A673 (cell line): Measurements from ENCODE around the gene BTBD7. TPM values are rescaled to one million over a fixed set of nuclear protein-coding genes. Genes with fewer than 3 reads are reported as not detected.

Source experiments
- BruUV-seq: library from RNA; stranded (reverse); fragments of 400-500 nt; replicated peaks from 2 replicates; lab custom pipeline; 2021; lab: Mats Ljungman, UMichigan
- CTCF ChIA-PET: fragments of 300-600 bp; sonication (Branson Sonifier 250); formaldehyde crosslinking; loops from one replicate; lab custom pipeline; 2022; ENCODE audit warnings: antibody characterized with exemption; lab: Charles Lee
- POLR2A ChIA-PET: fragments of 300-600 bp; sonication (Branson Sonifier 250); formaldehyde crosslinking; loops from one replicate; lab custom pipeline; 2022; ENCODE audit warnings: antibody characterized with exemption; ENCODE audit not compliant: low non-redundant PET; lab: Charles Lee
- DNase-seq: peaks from one replicate; pipeline ENCODE4 v3.0.0-alpha.2; 2015; ENCODE audit warnings: low spot score
- H3K27ac ChIP-seq: fragments of 200-600 bp; sonication (generic); 2 replicates; pipeline ENCODE4 v1.5.1; 2016; ENCODE audit warnings: mixed run types, low read depth, mild to moderate bottlenecking, mixed read lengths, antibody characterized with exemption, low read length; ENCODE audit not compliant: poor library complexity, severe bottlenecking
- H3K27me3 ChIP-seq: fragments of 200-600 bp; sonication (generic); replicated peaks from 2 replicates; pipeline ENCODE4 v1.6.1; 2017; ENCODE audit warnings: mixed run types, low read depth, mild to moderate bottlenecking, mixed read lengths, antibody characterized with exemption, low read length; ENCODE audit not compliant: insufficient read depth, poor library complexity
- H3K36me3 ChIP-seq: fragments of 200-600 bp; sonication (generic); 2 replicates; pipeline ENCODE4 v1.6.1; 2016; ENCODE audit warnings: mixed run types, mild to moderate bottlenecking, mixed read lengths, antibody characterized with exemption, low read length; ENCODE audit not compliant: insufficient read depth, poor library complexity, severe bottlenecking
- H3K4me1 ChIP-seq: fragments of 200-600 bp; sonication (generic); 2 replicates; pipeline ENCODE4 v1.6.1; 2017; ENCODE audit warnings: mixed run types, mild to moderate bottlenecking, mixed read lengths, antibody characterized with exemption, low read length; ENCODE audit not compliant: insufficient read depth, poor library complexity, severe bottlenecking
- H3K4me3 ChIP-seq: fragments of 200-600 bp; sonication (generic); 2 replicates; pipeline ENCODE4 v1.5.1; 2016; ENCODE audit warnings: low read depth, mixed run types, mild to moderate bottlenecking, mixed read lengths, low read length; ENCODE audit not compliant: poor library complexity, severe bottlenecking
- H3K9me3 ChIP-seq: fragments of 200-600 bp; sonication (generic); 2 replicates; pipeline ENCODE4 v1.6.1; 2016; ENCODE audit warnings: mixed run types, low read depth, mild to moderate bottlenecking, mixed read lengths, antibody characterized with exemption, low read length; ENCODE audit not compliant: poor library complexity, severe bottlenecking
- CTCF ChIP-seq: fragments of 300-800, 200-600 bp; sonication (generic); conservative IDR thresholded peaks from 2 replicates; pipeline ENCODE4 v1.5.1; 2017; ENCODE audit warnings: low read depth, mild to moderate bottlenecking, antibody characterized with exemption, low read length, moderate library complexity, mixed read lengths
- EZH2 ChIP-seq: fragments of 200-600 bp; sonication (generic); IDR thresholded peaks from 2 replicates; pipeline ENCODE4 v1.6.1; 2017; ENCODE audit warnings: borderline replicate concordance, low read depth, mild to moderate bottlenecking, mixed read lengths, antibody characterized with exemption, low read length; ENCODE audit not compliant: poor library complexity, severe bottlenecking
- intact Hi-C: fragments of 100-400 bp; cut with micrococcal nuclease; formaldehyde crosslinking; loops from one replicate; pipeline ENCODE4 v1.10.0; 2022; ENCODE audit not compliant: unreplicated experiment
- total RNA-seq: library from RNA; stranded (reverse); gene quantifications from 2 replicates; pipeline ENCODE4 v1.2.3, GENCODE V29; 2021

BTBD7 gene
- total RNA-seq, 1 experiment from 2014 or later, result 60.9 TPM

DNA sequence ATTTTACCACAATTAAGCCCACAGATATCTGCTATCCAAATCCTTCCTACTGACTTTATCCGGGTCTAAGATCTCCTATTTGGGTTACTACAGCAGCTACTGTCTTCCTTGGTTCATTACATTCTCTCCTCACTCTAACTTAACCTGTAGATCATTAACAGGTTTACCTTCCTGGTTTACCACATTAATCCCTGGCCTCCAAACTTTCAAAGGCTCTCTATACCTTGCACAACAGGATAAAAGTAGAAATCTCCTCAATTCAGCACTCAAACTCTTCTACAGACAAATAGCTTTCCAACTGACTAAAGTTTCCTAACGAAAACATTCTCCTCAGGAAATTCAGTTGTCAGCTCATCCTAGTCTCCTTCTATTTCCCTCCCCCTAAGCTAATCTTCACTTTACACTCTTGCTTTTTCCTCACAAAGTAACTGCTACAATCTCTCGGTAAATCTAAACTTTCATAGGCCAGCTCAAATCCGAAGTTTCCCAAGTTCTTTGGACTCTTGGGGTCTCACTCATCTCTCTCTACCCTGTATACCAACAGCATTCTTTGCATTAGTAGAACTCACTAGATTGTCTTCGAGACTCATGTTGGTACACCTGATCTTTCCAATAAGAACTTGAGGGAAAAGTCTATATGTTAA, 2.7 kb downstream of the BTBD7 start:
- Histone ChIP-seq H3K4me3 (no peak overlapping the region), H3K36me3 (no peaks in the 10 kb centered on the region), H3K4me1 (peaks cover 7% of the 10 kb centered on the region), H3K9me3 (no peaks in the 10 kb centered on the region), H3K27ac (no peak overlapping the region), H3K27me3 (no peaks in the 10 kb centered on the region)
- TF ChIP-seq CTCF (no peak), EZH2 (no peak)
- BruUV-seq, result TSS peak; percentile 17
- CTCF ChIA-PET, result no interaction called here
- POLR2A ChIA-PET, result no interaction called here
- intact Hi-C loops, result no loop called here
- DNase-seq, result no peak

- intact Hi-C loops, result no loop called here
- H3K9me3 ChIP-seq, result no peaks in the 10 kb centered on the region
- no peak overlapping the region for H3K4me3 ChIP-seq
- ChIA-PET POLR2A (no interaction called here), CTCF (no interaction called here)
- no peaks in the 10 kb centered on the region for H3K4me1 ChIP-seq
- TF ChIP-seq CTCF (no peak), EZH2 (no peak)
- no peaks in the 10 kb centered on the region for H3K27me3 ChIP-seq
- no peak for DNase-seq
- H3K36me3 ChIP-seq, result no peaks in the 10 kb centered on the region
- no TSS peak for BruUV-seq
- no peak overlapping the region for H3K27ac ChIP-seq
These were observed 4.3 kb downstream of the BTBD7 start for GRCh38 chr14:93328546-93328945.

DNA sequence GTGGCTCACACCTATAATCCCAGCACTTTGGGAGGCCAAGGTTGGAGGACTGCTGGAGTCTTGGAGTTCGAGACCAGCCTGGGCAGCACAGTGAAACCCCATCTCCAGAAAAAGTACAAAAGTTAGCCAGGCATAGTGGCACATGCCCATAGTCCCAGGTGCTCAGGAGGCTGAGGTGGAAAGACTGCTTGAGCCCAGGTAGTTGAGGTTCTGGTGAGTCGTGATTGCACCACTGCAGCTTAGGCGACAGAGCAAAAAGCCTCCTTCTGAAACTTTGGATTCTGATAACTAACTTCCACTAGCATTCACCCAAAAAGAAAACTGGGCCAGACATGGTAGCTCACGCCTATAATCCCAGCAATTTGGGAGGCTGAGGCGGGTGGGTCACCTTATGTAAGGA, 6.6 kb downstream of the BTBD7 start:
- intact Hi-C loops, result no loop called here
- TF ChIP-seq EZH2, result no peak
- ChIA-PET POLR2A (no interaction called here), CTCF (no interaction called here)
- DNase-seq, result no peak
- Histone ChIP-seq H3K4me3 (no peak overlapping the region), H3K27ac (no peak overlapping the region), H3K4me1 (no peaks in the 10 kb centered on the region), H3K36me3 (no peaks in the 10 kb centered on the region), H3K27me3 (no peaks in the 10 kb centered on the region), H3K9me3 (no peaks in the 10 kb centered on the region)
- no TSS peak for BruUV-seq
